ENCODE results near the gene SLC25A10. TPM values are rescaled to one million over a fixed set of nuclear protein-coding genes. Genes with fewer than 3 reads are reported as not detected.
A peak's percentile ranks its signal among the peaks of the same experiment; 100 is the strongest.

The SLC25A10 gene
- polyA plus RNA-seq, 3 donors, result 1.8 to 2.3 (median 1.9) TPM

- intact Hi-C loops (cut with micrococcal nuclease), result no loop called here
- H3K4me1 ChIP-seq (ENCODE audit: control insufficient read depth in 1 of 2, insufficient read depth in 2 of 2, low read length in 2 of 2), result no peaks in the 10 kb centered on the region
- H3K4me1 Mint-ChIP-seq, result peaks cover 2% of the 10 kb centered on the region
- H3K9me3 Mint-ChIP-seq, result no peaks in the 10 kb centered on the region
- WGBS (ENCODE audit: insufficient coverage), result 76% methylated on average over 26 of the region's 26 CpGs
- H3K4me2 ChIP-seq (replicated peaks; ENCODE audit: extremely low read depth, low read length, poor library complexity, severe bottlenecking), result no peak overlapping the region
- peaks cover 0 to 18% of the 10 kb centered on the region in 2 donors for H3K27me3 ChIP-seq (ENCODE audit: control insufficient read depth in 2 of 2, insufficient read depth in 2 of 2, low read length in 2 of 2)
- no peak for DNase-seq
- H3K27ac Mint-ChIP-seq, result no peak overlapping the region
- no peak overlapping the region for H3K4me3 ChIP-seq (replicated peaks in 1 of 3; ENCODE audit: low read depth in 2 of 3, low read length in 3 of 3)
- H3K36me3 ChIP-seq (replicated peaks in 1 of 2; ENCODE audit: control insufficient read depth in 1 of 2, insufficient read depth in 2 of 2, low read length in 2 of 2), result no peaks in the 10 kb centered on the region
- TF ChIP-seq CTCF (IDR thresholded peaks at IDR 0.05), result no peak
- H3K27ac ChIP-seq (ENCODE audit: low read depth in 1 of 2, low read length in 2 of 2), result no peak overlapping the region
- no peaks in the 10 kb centered on the region for H3K9me3 ChIP-seq (replicated peaks in 1 of 2; ENCODE audit: control insufficient read depth in 1 of 2, insufficient read depth in 1 of 2, low read length in 2 of 2)
- H2AFZ ChIP-seq (ENCODE audit: insufficient read depth, low read depth, low read length, poor library complexity, severe bottlenecking), result no peak overlapping the region
- H3K4me3 Mint-ChIP-seq, result peak overlapping the region in 1 of 2 donors; percentile 21
- H3K36me3 Mint-ChIP-seq, result no peaks in the 10 kb centered on the region
- peaks cover 14 to 30% (median 25%) of the 10 kb centered on the region in 3 donors for H3K27me3 Mint-ChIP-seq (ENCODE audit: low read depth in 3 of 3)
- H3K79me2 ChIP-seq (ENCODE audit: insufficient read depth, low read length), result no peaks in the 10 kb centered on the region
- H4K20me1 ChIP-seq (ENCODE audit: insufficient read depth, low read length), result no peaks in the 10 kb centered on the region
- H3K9ac ChIP-seq (ENCODE audit: insufficient read depth, low read length, poor library complexity, severe bottlenecking), result no peak overlapping the region
Observed at GRCh38 chr17:81741594-81742452, 29.7 kb downstream of the SLC25A10 start.

Small RNAs within 50 kb of the gene (small RNA-seq; reads per million reads assigned to genes)
- not detected for gene MIR6786 (ENCODE audit: insufficient read length, low read depth)

Other genes with a start within 250 kb of the SLC25A10 start
- gene ACTG1, start 199.5 kb upstream of the SLC25A10 start, polyA plus RNA-seq, result 1,000 to 10,000 TPM; 1,133 to 3,195 (median 1,620) TPM
- under 1 TPM in 1 of 3 donors, not detected in 2; 0.07 TPM for gene FSCN2, start 183.9 kb upstream of the SLC25A10 start, polyA plus RNA-seq
- gene FAAP100, start 159.9 kb upstream of the SLC25A10 start, polyA plus RNA-seq, result 10 to 100 TPM; 10.3 to 37.6 (median 13.9) TPM
- 100 to 1,000 TPM in 2 of 3 donors, 10 to 100 TPM in 1; 92.1 to 112 (median 106) TPM for gene NPLOC4, start 75.2 kb upstream of the SLC25A10 start, polyA plus RNA-seq
- gene TSPAN10, start 75.1 kb upstream of the SLC25A10 start, polyA plus RNA-seq, result not detected
- gene PDE6G, start 55.7 kb upstream of the SLC25A10 start, polyA plus RNA-seq, result 10 to 100 TPM in 2 of 3 donors, 1 to 10 TPM in 1; 8.9 to 12.0 (median 11.5) TPM
- gene OXLD1, start 45.7 kb upstream of the SLC25A10 start, polyA plus RNA-seq, result 10 to 100 TPM; 46.0 to 61.1 (median 51.8) TPM
- gene CCDC137, start 45.5 kb upstream of the SLC25A10 start, polyA plus RNA-seq, result 1 to 10 TPM; 2.4 to 8.8 (median 3.6) TPM
- gene ARL16, start 28.5 kb upstream of the SLC25A10 start, polyA plus RNA-seq, result 10 to 100 TPM; 17.6 to 43.0 (median 28.7) TPM
- gene HGS, start 28.3 kb upstream of the SLC25A10 start, polyA plus RNA-seq, result 100 to 1,000 TPM in 1 of 3 donors, 10 to 100 TPM in 2; 19.3 to 200 (median 28.0) TPM
- 10 to 100 TPM; 21.2 to 57.0 (median 38.3) TPM for gene MRPL12, start 8.9 kb upstream of the SLC25A10 start, polyA plus RNA-seq
- gene GCGR, start 91.9 kb downstream of the SLC25A10 start, polyA plus RNA-seq, result not detected
- 10 to 100 TPM; 48.4 to 63.0 (median 48.5) TPM for gene MCRIP1, start 121.0 kb downstream of the SLC25A10 start, polyA plus RNA-seq
- gene PPP1R27, start 122.8 kb downstream of the SLC25A10 start, polyA plus RNA-seq, result 1 to 10 TPM in 1 of 3 donors, under 1 TPM in 2; 0.22 to 1.5 (median 0.33) TPM
- 100 to 1,000 TPM; 108 to 297 (median 291) TPM for gene P4HB, start 148.3 kb downstream of the SLC25A10 start, polyA plus RNA-seq
- 100 to 1,000 TPM in 1 of 3 donors, 10 to 100 TPM in 2; 86.3 to 477 (median 97.2) TPM for gene ARHGDIA, start 159.1 kb downstream of the SLC25A10 start, polyA plus RNA-seq
- gene ALYREF, start 179.3 kb downstream of the SLC25A10 start, polyA plus RNA-seq, result 10 to 100 TPM; 20.2 to 98.1 (median 57.3) TPM
- gene ANAPC11, start 179.4 kb downstream of the SLC25A10 start, polyA plus RNA-seq, result 100 to 1,000 TPM; 184 to 512 (median 397) TPM
- under 1 TPM in 2 of 3 donors, not detected in 1; 0.08 to 0.16 TPM for gene NPB, start 190.0 kb downstream of the SLC25A10 start, polyA plus RNA-seq
- 10 to 100 TPM; 10.7 to 14.5 (median 11.0) TPM for gene PCYT2, start 199.1 kb downstream of the SLC25A10 start, polyA plus RNA-seq
- gene SIRT7, start 205.9 kb downstream of the SLC25A10 start, polyA plus RNA-seq, result 10 to 100 TPM; 22.5 to 73.5 (median 23.7) TPM
- gene MAFG, start 215.5 kb downstream of the SLC25A10 start, polyA plus RNA-seq, result 10 to 100 TPM in 1 of 3 donors, 1 to 10 TPM in 2; 7.4 to 66.0 (median 7.6) TPM
- gene PYCR1, start 225.0 kb downstream of the SLC25A10 start, polyA plus RNA-seq, result under 1 TPM in 1 of 3 donors, not detected in 2; 0.07 TPM
- gene MYADML2, start 234.9 kb downstream of the SLC25A10 start, polyA plus RNA-seq, result not detected
- gene NOTUM, start 248.9 kb downstream of the SLC25A10 start, polyA plus RNA-seq, result not detected

Measured in CD14-positive monocyte (primary cell).